HG02571 (cell line): Measurements from ENCODE around the gene SH2D6.
"Not testable (repeated sequence)": the region's sequence is repeated elsewhere in the genome, so short reads cannot be mapped to it uniquely, and the experiment has no call there.

Experiments
- ATAC-seq: cut with Tn5 transposase; IDR thresholded peaks from one replicate; pipeline ENCODE4 v1.9.1; 2021; ENCODE audit warnings: mild to moderate bottlenecking, moderate library complexity; ENCODE audit not compliant: unreplicated experiment

SH2D6 gene

GRCh38 chr2:85397925-85398331 is 20.6 kb upstream of the SH2D6 start:
- ATAC-seq: no peak

GRCh38 chr2:85398426-85399182 is 19.9 kb upstream of the SH2D6 start:
- ATAC-seq: no peak

DNA sequence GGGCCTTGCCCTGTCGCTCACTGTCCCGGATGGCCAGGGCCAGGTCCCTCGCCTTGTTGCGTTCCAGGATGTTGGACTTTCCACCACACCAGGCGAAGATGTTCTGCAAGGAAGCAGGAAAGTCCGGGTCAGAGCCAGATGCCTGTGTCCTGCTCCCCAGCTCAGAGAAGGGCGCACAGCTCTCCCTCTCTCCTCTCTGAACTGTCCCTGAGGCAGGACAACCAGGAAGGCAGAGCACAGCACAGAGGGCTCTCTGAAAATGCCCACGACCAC is 19.4 kb upstream of the SH2D6 start:
- no peak for ATAC-seq

DNA sequence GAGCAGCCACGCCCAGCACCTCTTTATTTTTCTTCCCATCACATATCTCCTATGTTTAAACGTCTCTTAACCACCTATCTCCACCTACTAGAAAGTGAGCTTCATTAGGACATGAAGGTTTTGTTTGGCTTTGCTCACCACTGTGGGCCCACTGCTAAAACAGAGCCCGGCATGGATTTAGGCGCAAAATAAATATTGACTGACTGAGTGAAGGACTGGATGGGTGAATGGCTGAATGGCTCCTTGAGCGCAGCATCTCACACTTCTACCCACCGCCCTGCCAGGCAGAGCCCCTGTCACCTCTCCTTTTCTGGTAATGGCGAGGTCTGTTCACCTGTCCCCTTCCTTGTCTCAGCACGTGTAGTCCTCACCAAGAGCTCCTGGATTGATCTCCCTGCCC is 18.5 kb upstream of the SH2D6 start:
- no peak for ATAC-seq

DNA sequence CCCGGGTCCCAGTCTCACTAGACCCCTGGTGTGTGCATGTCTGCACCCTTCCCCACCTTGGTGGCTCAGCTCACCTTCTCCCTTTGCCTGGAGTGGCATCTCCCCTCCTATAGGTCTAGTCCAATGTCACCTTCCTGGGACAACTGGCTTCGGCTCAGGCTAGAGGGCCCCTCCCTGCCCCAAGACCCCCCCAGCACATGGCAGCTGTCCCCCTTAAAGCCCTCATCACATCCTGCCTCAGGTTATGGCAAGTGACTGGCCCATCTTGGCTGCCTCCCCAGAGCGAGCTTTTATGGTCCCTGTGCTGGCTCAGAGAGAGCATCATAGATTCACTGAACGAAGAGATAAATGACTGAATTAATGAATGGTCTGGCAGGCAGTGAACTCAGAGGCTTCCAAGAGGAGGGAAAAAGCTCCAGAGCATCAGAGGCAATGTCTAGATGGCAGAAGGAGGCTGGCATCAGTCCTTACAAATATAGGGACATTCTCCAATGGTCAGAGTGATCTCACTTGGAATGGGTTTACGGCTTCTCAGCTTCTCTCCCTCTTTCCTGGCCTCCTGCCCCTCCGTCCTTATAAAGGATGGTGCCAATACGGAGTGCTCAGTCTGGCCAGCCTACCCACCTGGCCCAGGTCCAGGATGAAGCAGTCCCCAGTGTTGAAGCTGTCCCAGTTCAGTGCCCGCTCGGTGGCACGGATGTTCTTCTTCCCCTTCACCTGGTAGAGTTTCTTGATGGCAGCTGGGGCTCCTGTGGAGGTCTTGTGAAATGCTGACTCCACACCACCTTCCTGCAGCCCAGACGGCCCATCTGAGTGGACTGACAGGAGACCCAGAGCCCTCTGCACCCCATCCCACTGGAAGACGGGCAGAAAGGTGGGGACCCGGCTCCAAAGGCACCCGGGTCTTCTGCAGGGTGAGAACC is 17.7 kb upstream of the SH2D6 start:
- no peak for ATAC-seq

GRCh38 chr2:85401464-85401805 is 17.1 kb upstream of the SH2D6 start:
- no peak for ATAC-seq

- ATAC-seq: no peak
Measured at GRCh38 chr2:85401844-85402243, 16.7 kb upstream of the SH2D6 start.

DNA sequence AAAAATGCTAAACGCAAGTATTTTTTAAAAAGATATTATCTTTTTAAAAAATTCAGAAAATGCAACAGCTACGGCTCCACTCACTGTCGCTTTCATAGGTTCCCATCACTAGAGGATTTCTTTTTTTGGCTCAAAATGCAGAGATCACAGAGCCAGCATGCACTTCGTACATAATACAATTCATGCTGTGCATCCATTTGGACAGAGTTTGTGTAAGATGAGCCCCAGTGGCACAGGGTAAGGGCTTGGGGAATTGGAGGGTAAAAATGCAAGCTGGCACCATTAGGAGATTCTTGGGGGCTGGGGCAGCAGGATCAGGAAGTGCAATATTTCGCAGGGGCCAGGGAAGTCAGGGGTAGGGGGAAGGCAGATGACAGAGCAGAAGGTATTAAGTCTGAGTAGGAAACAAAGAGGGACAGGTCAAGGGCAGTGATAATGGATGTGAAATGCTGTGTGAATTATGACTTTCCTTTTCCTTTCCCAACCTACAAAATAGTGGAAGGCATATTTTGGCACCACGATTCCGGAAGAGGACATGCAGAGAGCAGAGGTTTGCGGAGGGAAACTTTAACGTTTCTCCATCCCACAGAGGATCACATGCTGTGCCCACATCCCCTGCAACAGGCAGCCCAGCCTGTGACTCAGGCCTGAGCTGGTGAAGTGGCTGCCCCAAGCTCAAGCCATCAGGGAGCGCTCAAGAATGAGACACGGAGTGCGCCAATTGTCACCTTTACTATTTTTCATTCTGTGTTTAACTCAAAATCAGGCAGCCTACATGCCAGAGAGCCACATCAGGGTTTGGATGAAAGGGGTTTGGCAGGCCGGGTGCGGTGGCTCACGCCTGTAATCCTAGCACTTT is 13.1 kb upstream of the SH2D6 start:
- ATAC-seq: no peak

GRCh38 chr2:85409845-85410583 is 8.5 kb upstream of the SH2D6 start, which contains the start of gene CAPG:
Gene CAPG (minus strand): TSS chr2:85410366. CDS start chr2:85402145, 8,221 bp downstream.
- peak; percentile 57 for ATAC-seq

DNA sequence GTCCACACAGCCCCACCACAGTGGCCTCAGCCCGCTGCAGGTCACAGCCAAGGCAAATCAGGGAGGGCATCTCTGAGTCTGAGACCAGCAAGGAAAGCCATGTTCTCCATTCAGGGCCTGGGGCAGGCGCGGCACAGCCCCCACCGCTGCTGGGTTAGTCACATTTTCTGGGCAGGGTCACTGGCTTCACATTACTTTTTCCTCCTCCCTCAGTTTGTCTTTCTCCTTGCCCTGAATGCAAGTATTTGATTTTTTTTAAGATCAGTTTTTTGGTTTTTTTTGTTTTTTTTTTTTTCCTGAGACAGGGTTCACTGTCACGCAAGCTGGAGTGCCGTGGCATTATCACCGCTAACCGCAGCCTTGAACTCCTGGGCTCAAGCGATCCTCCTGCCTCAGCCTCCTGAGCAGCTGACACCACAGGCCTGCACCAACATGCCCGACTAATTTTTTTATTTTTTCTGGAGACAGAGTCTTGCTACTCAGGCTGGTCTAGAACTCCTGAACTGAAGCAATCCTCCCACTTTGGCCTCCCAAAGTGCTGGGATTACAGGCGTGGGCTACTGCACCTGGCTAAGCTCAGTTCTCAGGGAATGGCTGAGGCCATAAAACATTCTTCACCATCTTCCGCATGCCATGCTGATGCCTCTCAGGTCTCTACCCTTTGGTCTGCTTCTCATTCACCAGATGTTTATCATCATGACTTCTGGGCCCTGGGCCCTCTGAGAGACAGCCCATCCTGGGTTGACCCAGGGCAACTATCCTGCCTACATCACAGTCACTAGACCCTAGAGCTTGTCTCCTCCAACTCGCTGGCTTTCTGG is 7.7 kb upstream of the SH2D6 start:
- no peak for ATAC-seq

DNA sequence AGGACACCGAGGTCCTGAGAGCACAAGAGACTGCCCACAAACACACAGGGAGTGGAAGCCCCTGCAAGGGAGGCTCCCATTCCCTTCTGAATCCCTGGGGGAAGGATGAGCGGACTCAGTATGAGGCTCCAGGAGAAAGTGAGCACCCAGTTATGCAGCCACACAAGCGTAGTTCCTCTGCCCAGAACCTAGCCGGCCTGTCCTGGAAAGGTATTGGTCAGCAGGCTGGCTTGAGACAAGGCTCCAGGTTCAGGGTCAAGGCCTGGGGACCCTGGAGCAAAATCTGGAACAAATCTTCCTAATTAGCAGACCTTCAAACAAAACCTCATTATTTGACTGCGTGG is 7.1 kb upstream of the SH2D6 start:
- ATAC-seq: no peak

GRCh38 chr2:85413592-85414420 is 4.7 kb upstream of the SH2D6 start:
- no peak for ATAC-seq

DNA sequence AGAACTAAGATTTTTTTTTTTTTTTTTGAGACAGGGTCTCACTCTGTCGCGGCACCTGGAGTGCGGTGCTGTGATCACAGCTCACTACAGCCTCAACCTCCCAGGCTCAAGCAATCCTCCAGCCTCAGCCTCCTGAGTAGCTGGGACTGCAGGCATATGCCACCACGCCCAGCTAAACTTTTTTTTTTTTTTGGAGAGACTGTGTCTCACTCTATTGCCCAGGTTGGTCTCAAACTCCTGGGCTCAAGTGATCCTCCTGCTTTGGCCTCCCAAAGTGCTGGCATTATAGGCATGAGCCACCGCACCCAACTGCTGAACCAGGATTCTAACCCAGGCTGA is 4.1 kb upstream of the SH2D6 start:
- not testable (repeated sequence) for ATAC-seq

- ATAC-seq: no peak
Measured at GRCh38 chr2:85414761-85415553, 3.6 kb upstream of the SH2D6 start.

DNA sequence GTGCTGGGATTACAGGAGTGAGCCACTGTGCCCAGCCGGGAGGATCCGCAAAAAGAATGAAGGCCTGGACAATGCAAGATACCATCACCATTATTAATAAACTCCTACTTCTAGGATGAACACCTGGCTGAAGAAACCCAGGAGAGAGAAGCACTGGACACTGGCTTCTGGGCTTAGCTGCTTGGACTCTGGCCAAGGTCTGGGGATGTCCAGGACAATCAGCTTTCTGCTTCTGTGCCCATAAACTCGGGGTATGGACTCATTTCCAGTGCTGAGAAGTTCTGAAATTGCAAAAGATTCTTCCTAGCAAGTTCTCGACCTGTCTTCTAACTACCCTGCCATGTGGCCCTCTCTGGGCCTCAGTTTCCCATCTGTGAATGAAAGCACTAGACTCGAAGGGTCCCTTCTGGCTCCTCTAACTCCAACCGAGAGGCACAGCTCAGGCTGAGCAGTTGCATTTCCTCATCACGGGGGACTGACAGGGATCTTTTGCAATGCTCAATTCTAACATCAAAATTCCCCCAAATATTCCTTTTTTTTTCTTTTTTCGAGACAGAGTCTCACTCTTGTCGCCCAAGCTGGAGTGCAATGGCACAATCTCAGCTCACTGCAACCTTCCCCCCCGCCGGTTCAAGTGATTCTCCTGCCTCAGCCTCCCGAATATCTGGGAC is 2.4 kb upstream of the SH2D6 start:
- no peak for ATAC-seq

DNA sequence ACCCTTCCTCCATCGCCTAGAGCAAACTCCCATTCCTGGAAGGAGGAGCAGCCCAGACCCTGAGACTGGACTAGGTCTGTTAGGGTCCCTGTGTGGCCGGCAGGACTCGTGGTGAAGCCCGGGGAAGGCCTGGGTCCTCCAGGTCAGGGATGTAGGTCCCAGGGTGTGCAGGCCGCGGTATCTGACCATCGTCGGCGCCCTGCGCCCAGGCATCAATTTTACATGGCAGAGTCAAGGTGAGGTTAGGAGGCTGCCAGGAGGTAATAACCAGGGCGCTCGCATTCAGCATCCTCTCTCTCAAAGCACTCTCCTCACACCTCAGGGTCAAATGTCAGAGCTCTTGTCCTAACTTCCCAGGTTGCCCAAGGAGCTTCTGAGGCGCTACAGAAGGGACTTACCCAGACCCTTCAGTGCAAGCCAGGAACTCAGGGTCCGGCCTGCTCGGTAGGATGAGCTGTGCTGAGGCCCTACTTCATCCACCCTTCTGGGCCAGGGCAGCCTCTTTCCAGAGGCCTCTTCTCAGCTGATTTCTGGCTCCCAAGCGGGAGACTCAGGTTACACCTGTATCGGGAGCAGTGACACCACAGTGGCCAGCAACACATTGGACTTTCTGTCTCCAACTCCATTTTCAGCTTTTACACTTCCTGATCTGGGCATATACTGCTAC is 628 bp downstream of the SH2D6 start:
- ATAC-seq: no peak

DNA sequence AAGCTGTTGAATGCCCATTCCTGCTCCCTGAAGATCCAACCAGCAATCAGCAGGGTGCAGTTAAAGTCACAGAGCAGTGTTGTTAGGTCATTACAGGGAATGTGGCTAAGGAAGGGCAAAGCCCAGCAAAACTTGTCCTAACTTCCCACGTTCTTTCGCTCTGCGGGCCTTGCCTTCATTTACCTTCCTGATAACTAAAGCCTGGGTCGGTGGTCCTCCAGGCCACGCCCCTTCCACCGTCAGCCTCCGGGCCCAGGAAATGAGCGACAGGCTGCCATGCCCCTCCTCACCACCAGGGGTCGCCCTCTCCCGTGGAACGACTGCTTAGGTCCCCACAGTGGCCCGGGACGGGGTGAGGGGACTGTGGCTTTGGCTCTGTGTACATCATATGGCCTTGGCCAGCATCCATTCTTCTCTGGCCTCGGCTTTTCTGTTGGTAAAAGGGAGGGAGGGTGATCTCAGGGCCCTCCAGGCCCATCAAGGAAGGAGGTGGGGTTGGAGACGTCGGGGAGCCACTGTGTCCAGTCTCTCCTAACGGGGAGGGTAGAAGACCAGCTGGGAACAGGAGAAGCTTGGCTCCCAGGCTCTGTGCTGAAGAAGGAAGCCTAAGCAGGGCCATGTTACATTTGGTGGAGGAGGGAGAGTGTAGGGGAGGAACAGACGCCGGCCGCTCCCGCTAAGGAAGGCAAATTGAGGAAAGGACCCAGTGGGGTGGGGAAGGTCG is 2.2 kb downstream of the SH2D6 start:
- peak; percentile 64 for ATAC-seq
